ENCODE measurements around the gene DACT2. TPM values are rescaled to one million over a fixed set of nuclear protein-coding genes. Genes with fewer than 3 reads are reported as not detected.

Gene DACT2
- total and polyA plus RNA-seq, 9 of the 15 experiments (the other 6 are each of a cell fraction or from before 2014, with no cell fraction given): not detected

DNA sequence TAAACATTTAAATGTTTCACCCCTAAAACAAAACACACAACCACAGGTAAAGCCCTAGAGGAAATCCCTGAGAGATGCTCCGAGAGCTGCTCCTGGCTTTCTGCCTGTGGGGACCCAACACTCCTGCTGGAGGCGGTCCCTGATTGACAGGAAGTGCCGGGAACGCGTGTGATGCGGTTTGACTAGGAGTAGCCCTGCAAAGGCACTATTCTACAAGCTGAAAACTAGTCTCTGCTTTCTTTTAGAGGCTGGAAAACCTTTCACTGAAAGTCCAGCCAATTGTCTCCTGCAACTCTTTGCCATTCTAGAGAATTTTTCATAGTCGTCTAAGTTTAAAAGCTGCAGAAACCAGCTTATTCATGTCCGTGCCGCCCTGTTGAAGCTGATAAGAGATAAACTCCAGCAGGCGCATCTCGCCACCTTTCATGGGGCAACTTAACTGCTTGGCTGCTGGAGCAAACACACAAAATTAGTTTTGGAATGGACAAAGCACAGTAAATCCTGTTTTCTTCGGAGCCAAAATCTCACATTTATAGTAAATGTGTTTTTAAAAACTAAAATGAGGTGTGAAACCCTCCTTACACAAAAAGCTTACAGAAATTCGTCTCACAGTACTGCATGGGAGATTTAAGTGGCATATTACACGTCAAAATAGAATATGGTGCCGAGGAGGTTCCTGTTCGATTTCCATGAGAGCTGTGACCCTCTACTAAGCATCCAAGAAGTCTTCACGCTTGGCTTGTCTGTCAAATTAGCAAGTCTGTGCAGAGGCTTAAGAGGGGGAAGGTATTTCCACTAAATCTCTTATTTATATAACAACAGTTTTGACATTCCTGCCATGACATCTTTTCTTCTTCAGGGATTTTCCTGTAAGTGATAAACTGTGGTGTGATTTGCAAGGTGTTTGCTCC, 46.9 kb downstream of the DACT2 start (continued):
- TF ChIP-seq, protein P1, sequence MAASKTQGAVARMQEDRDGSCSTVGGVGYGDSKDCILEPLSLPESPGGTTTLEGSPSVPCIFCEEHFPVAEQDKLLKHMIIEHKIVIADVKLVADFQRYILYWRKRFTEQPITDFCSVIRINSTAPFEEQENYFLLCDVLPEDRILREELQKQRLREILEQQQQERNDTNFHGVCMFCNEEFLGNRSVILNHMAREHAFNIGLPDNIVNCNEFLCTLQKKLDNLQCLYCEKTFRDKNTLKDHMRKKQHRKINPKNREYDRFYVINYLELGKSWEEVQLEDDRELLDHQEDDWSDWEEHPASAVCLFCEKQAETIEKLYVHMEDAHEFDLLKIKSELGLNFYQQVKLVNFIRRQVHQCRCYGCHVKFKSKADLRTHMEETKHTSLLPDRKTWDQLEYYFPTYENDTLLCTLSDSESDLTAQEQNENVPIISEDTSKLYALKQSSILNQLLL (CRISPR knock-in tag; IDR thresholded peaks at IDR 0.05; ENCODE audit: borderline replicate concordance): no peak
- TF ChIP-seq NRF1 (conservative IDR thresholded peaks at IDR 0.05 in 1 of 2, IDR thresholded peaks at IDR 0.05 in 1 of 2): no peak
- no peak for TF ChIP-seq MCM3 (IDR thresholded peaks at IDR 0.05)
- TF ChIP-seq, protein P2, sequence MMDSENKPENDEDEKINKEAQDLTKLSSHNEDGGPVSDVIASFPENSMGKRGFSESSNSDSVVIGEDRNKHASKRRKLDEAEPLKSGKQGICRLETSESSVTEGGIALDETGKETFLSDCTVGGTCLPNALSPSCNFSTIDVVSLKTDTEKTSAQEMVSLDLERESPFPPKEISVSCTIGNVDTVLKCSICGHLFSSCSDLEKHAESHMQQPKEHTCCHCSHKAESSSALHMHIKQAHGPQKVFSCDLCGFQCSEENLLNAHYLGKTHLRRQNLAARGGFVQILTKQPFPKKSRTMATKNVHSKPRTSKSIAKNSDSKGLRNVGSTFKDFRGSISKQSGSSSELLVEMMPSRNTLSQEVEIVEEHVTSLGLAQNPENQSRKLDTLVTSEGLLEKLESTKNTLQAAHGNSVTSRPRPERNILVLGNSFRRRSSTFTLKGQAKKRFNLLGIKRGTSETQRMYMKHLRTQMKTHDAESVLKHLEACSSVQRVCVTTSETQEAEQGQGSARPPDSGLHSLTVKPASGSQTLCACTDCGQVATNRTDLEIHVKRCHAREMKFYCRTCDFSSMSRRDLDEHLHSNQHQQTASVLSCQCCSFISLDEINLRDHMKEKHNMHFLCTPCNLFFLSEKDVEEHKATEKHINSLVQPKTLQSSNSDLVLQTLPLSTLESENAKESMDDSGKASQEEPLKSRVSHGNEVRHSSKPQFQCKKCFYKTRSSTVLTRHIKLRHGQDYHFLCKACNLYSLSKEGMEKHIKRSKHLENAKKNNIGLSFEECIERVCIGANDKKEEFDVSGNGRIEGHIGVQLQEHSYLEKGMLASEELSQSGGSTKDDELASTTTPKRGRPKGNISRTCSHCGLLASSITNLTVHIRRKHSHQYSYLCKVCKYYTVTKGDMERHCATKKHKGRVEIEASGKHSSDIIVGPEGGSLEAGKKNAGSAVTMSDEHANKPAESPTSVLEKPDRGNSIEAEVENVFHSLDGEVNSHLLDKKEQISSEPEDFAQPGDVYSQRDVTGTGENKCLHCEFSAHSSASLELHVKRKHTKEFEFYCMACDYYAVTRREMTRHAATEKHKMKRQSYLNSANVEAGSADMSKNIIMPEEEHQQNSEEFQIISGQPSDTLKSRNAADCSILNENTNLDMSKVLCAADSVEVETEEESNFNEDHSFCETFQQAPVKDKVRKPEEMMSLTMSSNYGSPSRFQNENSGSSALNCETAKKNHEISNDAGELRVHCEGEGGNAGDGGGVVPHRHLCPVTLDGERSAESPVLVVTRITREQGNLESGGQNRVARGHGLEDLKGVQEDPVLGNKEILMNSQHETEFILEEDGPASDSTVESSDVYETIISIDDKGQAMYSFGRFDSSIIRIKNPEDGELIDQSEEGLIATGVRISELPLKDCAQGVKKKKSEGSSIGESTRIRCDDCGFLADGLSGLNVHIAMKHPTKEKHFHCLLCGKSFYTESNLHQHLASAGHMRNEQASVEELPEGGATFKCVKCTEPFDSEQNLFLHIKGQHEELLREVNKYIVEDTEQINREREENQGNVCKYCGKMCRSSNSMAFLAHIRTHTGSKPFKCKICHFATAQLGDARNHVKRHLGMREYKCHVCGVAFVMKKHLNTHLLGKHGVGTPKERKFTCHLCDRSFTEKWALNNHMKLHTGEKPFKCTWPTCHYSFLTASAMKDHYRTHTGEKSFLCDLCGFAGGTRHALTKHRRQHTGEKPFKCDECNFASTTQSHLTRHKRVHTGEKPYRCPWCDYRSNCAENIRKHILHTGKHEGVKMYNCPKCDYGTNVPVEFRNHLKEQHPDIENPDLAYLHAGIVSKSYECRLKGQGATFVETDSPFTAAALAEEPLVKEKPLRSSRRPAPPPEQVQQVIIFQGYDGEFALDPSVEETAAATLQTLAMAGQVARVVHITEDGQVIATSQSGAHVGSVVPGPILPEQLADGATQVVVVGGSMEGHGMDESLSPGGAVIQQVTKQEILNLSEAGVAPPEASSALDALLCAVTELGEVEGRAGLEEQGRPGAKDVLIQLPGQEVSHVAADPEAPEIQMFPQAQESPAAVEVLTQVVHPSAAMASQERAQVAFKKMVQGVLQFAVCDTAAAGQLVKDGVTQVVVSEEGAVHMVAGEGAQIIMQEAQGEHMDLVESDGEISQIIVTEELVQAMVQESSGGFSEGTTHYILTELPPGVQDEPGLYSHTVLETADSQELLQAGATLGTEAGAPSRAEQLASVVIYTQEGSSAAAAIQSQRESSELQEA (IDR thresholded peaks at IDR 0.05; ENCODE audit: low read depth): no peak
- TF ChIP-seq SIX5 (IDR thresholded peaks at IDR 0.05; ENCODE audit: borderline replicate concordance in 1 of 2, insufficient read depth in 1 of 2, low read depth in 1 of 2, low read length in 2 of 2): no peak
- TF ChIP-seq RBM17 (IDR thresholded peaks at IDR 0.05; ENCODE audit: borderline replicate concordance, low read depth, low read length): no peak
- TF ChIP-seq PTRF (tag; IDR thresholded peaks at IDR 0.05): no peak
- TF ChIP-seq, protein P3, sequence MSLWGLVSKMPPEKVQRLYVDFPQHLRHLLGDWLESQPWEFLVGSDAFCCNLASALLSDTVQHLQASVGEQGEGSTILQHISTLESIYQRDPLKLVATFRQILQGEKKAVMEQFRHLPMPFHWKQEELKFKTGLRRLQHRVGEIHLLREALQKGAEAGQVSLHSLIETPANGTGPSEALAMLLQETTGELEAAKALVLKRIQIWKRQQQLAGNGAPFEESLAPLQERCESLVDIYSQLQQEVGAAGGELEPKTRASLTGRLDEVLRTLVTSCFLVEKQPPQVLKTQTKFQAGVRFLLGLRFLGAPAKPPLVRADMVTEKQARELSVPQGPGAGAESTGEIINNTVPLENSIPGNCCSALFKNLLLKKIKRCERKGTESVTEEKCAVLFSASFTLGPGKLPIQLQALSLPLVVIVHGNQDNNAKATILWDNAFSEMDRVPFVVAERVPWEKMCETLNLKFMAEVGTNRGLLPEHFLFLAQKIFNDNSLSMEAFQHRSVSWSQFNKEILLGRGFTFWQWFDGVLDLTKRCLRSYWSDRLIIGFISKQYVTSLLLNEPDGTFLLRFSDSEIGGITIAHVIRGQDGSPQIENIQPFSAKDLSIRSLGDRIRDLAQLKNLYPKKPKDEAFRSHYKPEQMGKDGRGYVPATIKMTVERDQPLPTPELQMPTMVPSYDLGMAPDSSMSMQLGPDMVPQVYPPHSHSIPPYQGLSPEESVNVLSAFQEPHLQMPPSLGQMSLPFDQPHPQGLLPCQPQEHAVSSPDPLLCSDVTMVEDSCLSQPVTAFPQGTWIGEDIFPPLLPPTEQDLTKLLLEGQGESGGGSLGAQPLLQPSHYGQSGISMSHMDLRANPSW (CRISPR knock-in tag; IDR thresholded peaks at IDR 0.05): no peak
- TF ChIP-seq, protein P4, sequence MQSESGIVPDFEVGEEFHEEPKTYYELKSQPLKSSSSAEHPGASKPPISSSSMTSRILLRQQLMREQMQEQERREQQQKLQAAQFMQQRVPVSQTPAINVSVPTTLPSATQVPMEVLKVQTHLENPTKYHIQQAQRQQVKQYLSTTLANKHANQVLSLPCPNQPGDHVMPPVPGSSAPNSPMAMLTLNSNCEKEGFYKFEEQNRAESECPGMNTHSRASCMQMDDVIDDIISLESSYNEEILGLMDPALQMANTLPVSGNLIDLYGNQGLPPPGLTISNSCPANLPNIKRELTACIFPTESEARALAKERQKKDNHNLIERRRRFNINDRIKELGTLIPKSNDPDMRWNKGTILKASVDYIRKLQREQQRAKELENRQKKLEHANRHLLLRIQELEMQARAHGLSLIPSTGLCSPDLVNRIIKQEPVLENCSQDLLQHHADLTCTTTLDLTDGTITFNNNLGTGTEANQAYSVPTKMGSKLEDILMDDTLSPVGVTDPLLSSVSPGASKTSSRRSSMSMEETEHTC (IDR thresholded peaks at IDR 0.05): no peak
- TF ChIP-seq, protein P5, sequence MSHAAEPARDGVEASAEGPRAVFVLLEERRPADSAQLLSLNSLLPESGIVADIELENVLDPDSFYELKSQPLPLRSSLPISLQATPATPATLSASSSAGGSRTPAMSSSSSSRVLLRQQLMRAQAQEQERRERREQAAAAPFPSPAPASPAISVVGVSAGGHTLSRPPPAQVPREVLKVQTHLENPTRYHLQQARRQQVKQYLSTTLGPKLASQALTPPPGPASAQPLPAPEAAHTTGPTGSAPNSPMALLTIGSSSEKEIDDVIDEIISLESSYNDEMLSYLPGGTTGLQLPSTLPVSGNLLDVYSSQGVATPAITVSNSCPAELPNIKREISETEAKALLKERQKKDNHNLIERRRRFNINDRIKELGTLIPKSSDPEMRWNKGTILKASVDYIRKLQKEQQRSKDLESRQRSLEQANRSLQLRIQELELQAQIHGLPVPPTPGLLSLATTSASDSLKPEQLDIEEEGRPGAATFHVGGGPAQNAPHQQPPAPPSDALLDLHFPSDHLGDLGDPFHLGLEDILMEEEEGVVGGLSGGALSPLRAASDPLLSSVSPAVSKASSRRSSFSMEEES (CRISPR knock-in tag; IDR thresholded peaks at IDR 0.05): no peak
